Breast epithelium (tissue), 3 donors: Measurements from ENCODE around the gene RAB13.
"Not testable (repeated sequence)": the region's sequence is repeated elsewhere in the genome, so short reads cannot be mapped to it uniquely, and the experiment has no call there.

Experiments used
- POLR2A ChIP-seq: fragments of 450-650 bp; IDR thresholded peaks from one replicate; pipeline ENCODE4 v1.6.1; 2016; ENCODE audit warnings: antibody characterized with exemption, mild to moderate bottlenecking, moderate library complexity
- TF ChIP-seq, protein P1 (sequence below), 3 donors: fragments of 450-650 bp; IDR thresholded peaks; one replicate each; pipeline ENCODE4 v1.5.1; 2016 to 2017; ENCODE audit warnings: antibody characterized with exemption in 3 of 3, mild to moderate bottlenecking in 3 of 3, moderate library complexity in 3 of 3

DNA sequence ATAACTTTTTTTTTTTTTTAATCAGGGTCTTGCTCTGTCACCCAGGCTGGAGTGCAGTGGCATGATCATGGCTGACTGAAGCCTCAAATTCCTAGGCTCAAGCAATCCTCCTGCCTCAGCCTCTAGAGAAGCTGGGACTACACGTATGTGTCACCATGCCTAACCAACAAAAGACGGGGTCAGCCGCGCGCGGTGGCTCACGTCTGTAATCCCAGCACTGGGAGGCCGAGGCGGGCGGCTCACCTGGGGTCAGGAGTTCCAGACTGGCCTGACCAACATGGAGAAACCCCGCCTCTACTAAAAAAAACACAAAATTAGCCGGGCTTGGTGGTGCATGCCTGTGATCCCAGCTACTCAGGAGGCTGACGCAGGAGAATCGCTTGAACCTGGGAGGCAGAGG lies 26.4 kb upstream of the RAB13 start:
- TF ChIP-seq, protein P1, sequence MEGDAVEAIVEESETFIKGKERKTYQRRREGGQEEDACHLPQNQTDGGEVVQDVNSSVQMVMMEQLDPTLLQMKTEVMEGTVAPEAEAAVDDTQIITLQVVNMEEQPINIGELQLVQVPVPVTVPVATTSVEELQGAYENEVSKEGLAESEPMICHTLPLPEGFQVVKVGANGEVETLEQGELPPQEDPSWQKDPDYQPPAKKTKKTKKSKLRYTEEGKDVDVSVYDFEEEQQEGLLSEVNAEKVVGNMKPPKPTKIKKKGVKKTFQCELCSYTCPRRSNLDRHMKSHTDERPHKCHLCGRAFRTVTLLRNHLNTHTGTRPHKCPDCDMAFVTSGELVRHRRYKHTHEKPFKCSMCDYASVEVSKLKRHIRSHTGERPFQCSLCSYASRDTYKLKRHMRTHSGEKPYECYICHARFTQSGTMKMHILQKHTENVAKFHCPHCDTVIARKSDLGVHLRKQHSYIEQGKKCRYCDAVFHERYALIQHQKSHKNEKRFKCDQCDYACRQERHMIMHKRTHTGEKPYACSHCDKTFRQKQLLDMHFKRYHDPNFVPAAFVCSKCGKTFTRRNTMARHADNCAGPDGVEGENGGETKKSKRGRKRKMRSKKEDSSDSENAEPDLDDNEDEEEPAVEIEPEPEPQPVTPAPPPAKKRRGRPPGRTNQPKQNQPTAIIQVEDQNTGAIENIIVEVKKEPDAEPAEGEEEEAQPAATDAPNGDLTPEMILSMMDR (IDR thresholded peaks at IDR 0.05): not testable (repeated sequence)
- TF ChIP-seq POLR2A: not testable (repeated sequence)
